Measurements from ENCODE around the gene SPATA21. TPM values are rescaled to one million over a fixed set of nuclear protein-coding genes. Genes with fewer than 3 reads are reported as not detected.

Gene SPATA21
- total and polyA plus RNA-seq, 2 experiments from 2014 or later = 2.6 TPM; not detected in 1

- H3K9me3 Mint-ChIP-seq = no peaks in the 10 kb centered on the region
- no peak for ATAC-seq
- no peak overlapping the region for H3K4me3 Mint-ChIP-seq
Observed at GRCh38 chr1:16386454-16387113, 50.6 kb downstream of the SPATA21 start.

More at GRCh38 chr1:16386454-16387113, 50.6 kb downstream of the SPATA21 start:
- DNase-seq (ENCODE audit: low spot score) = no peak
- TF ChIP-seq EZH2 (IDR thresholded peaks at IDR 0.05; ENCODE audit: low read depth, unreplicated experiment) (no peak), JUNB (IDR thresholded peaks at IDR 0.05; ENCODE audit: unreplicated experiment) (no peak), CTCF (conservative IDR thresholded peaks at IDR 0.05; ENCODE audit: low read depth in 2 of 2) (no peak), ZNF331 (CRISPR knock-in tag; IDR thresholded peaks at IDR 0.05; ENCODE audit: low read depth) (no peak), ZNF462 (CRISPR knock-in tag; IDR thresholded peaks at IDR 0.05) (no peak), POLR2AphosphoS5 (IDR thresholded peaks at IDR 0.05; ENCODE audit: low read depth) (no peak), CREB1 (CRISPR knock-in tag; IDR thresholded peaks at IDR 0.05; ENCODE audit: low read depth) (no peak), EZH2phosphoT487 (IDR thresholded peaks at IDR 0.05; ENCODE audit: unreplicated experiment) (no peak), REST (IDR thresholded peaks at IDR 0.05; ENCODE audit: unreplicated experiment) (no peak), ETS1 (IDR thresholded peaks at IDR 0.05) (no peak), ZNF114 (CRISPR knock-in tag; IDR thresholded peaks at IDR 0.05) (no peak)
- Histone ChIP-seq H3K79me2 (replicated peaks; ENCODE audit: insufficient read depth) (peaks cover 98% of the 10 kb centered on the region), H3K27me3 (ENCODE audit: insufficient read depth) (no peaks in the 10 kb centered on the region), H3F3A (replicated peaks; ENCODE audit: low read depth) (no peaks in the 10 kb centered on the region), H3K36me3 (ENCODE audit: insufficient read depth) (no peaks in the 10 kb centered on the region), H3K9me2 (ENCODE audit: insufficient read depth) (0 out of 2 replicates have a peak, but pooled peaks cover 3% of the 10 kb centered on the region), H2AFZ (no peak overlapping the region), H4K20me1 (replicated peaks; ENCODE audit: insufficient read depth) (peaks cover 86% of the 10 kb centered on the region), H3K4me1 (ENCODE audit: insufficient read depth) (peaks cover 29% of the 10 kb centered on the region), H3K4me3 (no peak overlapping the region), H3K27ac (ENCODE audit: low read depth) (no peak overlapping the region), H3K4me2 (no peak overlapping the region; the same call in 1 of the 2 replicates)
- Mint-ChIP-seq H3K4me1 (peaks cover 49% of the 10 kb centered on the region), H3K27me3 (ENCODE audit: insufficient read depth, low read depth, poor library complexity) (peaks cover 1% of the 10 kb centered on the region), H3K36me3 (ENCODE audit: low read depth) (peaks cover 4% of the 10 kb centered on the region; the same call in 1 of the 3 replicates), H3K27ac (no peak overlapping the region)
